GM23338 (cell line): ENCODE measurements around the gene SRSF2. TPM values are rescaled to one million over a fixed set of nuclear protein-coding genes. Genes with fewer than 3 reads are reported as not detected.

Experiments used
- ATAC-seq: fragments of 200-7000 bp; cut with Tn5 transposase; 3 replicates; pipeline ENCODE4 v1.9.1; 2020
- DNase-seq: peaks from one replicate; pipeline ENCODE4 v3.0.0-alpha.2; 2015; ENCODE audit warnings: low spot score
- H2AFZ ChIP-seq: fragments of 200-600 bp; sonication (generic); 2 replicates; pipeline ENCODE4 v1.8.0; 2016; ENCODE audit warnings: antibody characterized with exemption, mild to moderate bottlenecking, moderate library complexity
- H3F3A ChIP-seq: fragments of 200-600 bp; sonication (generic); replicated peaks from 2 replicates; pipeline ENCODE4 v1.8.0; 2017; ENCODE audit warnings: antibody characterized with exemption, mixed run types, low read depth
- H3K27ac ChIP-seq: fragments of 200-600 bp; sonication (generic); 2 replicates; pipeline ENCODE4 v1.6.1; 2016; ENCODE audit warnings: low read depth
- H3K27me3 ChIP-seq: fragments of 200-600 bp; sonication (generic); 2 replicates; pipeline ENCODE4 v1.8.0; 2016; ENCODE audit warnings: mild to moderate bottlenecking, mixed run types, moderate library complexity; ENCODE audit not compliant: insufficient read depth
- H3K36me3 ChIP-seq: fragments of 200-600 bp; sonication (generic); 2 replicates; pipeline ENCODE4 v1.8.0; 2016; ENCODE audit warnings: mild to moderate bottlenecking; ENCODE audit not compliant: insufficient read depth
- H3K4me1 ChIP-seq: fragments of 200-600 bp; sonication (generic); 2 replicates; pipeline ENCODE4 v1.8.0; 2016; ENCODE audit warnings: mild to moderate bottlenecking, moderate library complexity; ENCODE audit not compliant: insufficient read depth
- H3K4me2 ChIP-seq: fragments of 200-600 bp; sonication (generic); 2 replicates; pipeline ENCODE4 v1.7.1; 2017; ENCODE audit warnings: mixed run types
- H3K4me3 ChIP-seq: fragments of 200-600 bp; sonication (generic); 2 replicates; pipeline ENCODE4 v1.6.1; 2016; ENCODE audit warnings: mixed run types
- H3K79me2 ChIP-seq: fragments of 200-600 bp; sonication (generic); replicated peaks from 2 replicates; pipeline ENCODE4 v1.8.0; 2017; ENCODE audit warnings: mild to moderate bottlenecking; ENCODE audit not compliant: insufficient read depth
- H3K9me2 ChIP-seq: fragments of 200-600 bp; sonication (generic); 2 replicates; pipeline ENCODE4 v1.8.0; 2017; ENCODE audit not compliant: insufficient read depth
- H4K20me1 ChIP-seq: fragments of 200-600 bp; sonication (generic); replicated peaks from 2 replicates; pipeline ENCODE4 v1.8.0; 2017; ENCODE audit warnings: mild to moderate bottlenecking; ENCODE audit not compliant: insufficient read depth
- H3K27ac Mint-ChIP-seq: 2 replicates; pipeline ENCODE4 v1.8.0; 2020; ENCODE audit warnings: inconsistent platforms, mild to moderate bottlenecking, moderate library complexity, mixed read lengths
- H3K27me3 Mint-ChIP-seq: 3 replicates; pipeline ENCODE4 v1.8.0; 2022; ENCODE audit warnings: low read depth, mild to moderate bottlenecking, moderate library complexity, mixed read lengths, inconsistent platforms; ENCODE audit not compliant: insufficient read depth, poor library complexity
- H3K36me3 Mint-ChIP-seq: 3 replicates; pipeline ENCODE4 v1.8.0; 2021; ENCODE audit warnings: low read depth, mild to moderate bottlenecking, inconsistent platforms, moderate library complexity, mixed read lengths
- H3K4me1 Mint-ChIP-seq: 3 replicates; pipeline ENCODE4 v1.8.0; 2020; ENCODE audit warnings: mild to moderate bottlenecking, inconsistent platforms, mixed read lengths
- H3K4me3 Mint-ChIP-seq: 3 replicates; pipeline ENCODE4 v1.8.0; 2021; ENCODE audit warnings: moderate library complexity, mild to moderate bottlenecking, inconsistent platforms, mixed read lengths
- H3K9me3 Mint-ChIP-seq: 3 replicates; pipeline ENCODE4 v1.8.0; 2020; ENCODE audit warnings: moderate library complexity, mild to moderate bottlenecking, inconsistent platforms, mixed read lengths
- CREB1 ChIP-seq: fragments of 250-450 bp; sonication (Bioruptor Pico); IDR thresholded peaks from 2 replicates; pipeline ENCODE4 v1.5.0; 2020; ENCODE audit warnings: low read depth, mild to moderate bottlenecking, moderate library complexity
- EZH2phosphoT487 ChIP-seq: fragments of 200-600 bp; sonication (generic); IDR thresholded peaks from one replicate; pipeline ENCODE4 v1.8.1; 2018; ENCODE audit warnings: antibody characterized with exemption; ENCODE audit not compliant: unreplicated experiment
- JUNB ChIP-seq: IDR thresholded peaks from one replicate; pipeline ENCODE4 v1.6.1; 2016; ENCODE audit warnings: antibody characterized with exemption; ENCODE audit not compliant: unreplicated experiment
- POLR2AphosphoS5 ChIP-seq: IDR thresholded peaks from 2 replicates; pipeline ENCODE4 v1.6.1; 2016; ENCODE audit warnings: antibody characterized with exemption, low read depth
- STAT1 ChIP-seq: IDR thresholded peaks from one replicate; pipeline ENCODE4 v1.6.1; 2016; ENCODE audit warnings: antibody characterized with exemption; ENCODE audit not compliant: unreplicated experiment
- ZNF114 ChIP-seq: fragments of 250-450 bp; sonication (Bioruptor Pico); IDR thresholded peaks from 2 replicates; pipeline ENCODE4 v1.5.0; 2020; ENCODE audit warnings: mild to moderate bottlenecking, moderate library complexity
- ZNF331 ChIP-seq: fragments of 250-450 bp; sonication (Bioruptor Pico); IDR thresholded peaks from 2 replicates; pipeline ENCODE4 v1.5.0; 2020; ENCODE audit warnings: low read depth, mild to moderate bottlenecking, moderate library complexity
- polyA plus RNA-seq: library from polyadenylated mRNA; unstranded; fragments of >200 nt; fragmentation: Nextera tagmentation; extraction: Ambion mirVana; gene quantifications from 2 replicates; pipeline ENCODE4 v1.2.1, GENCODE V29; 2016
- total RNA-seq: library from RNA; depleted of rRNA; stranded (reverse); fragments of >200 nt; shearing (Covaris generic); gene quantifications from 2 replicates; pipeline ENCODE4 v1.2.3, GENCODE V29; 2014
- TF ChIP-seq, protein P1 (sequence below): IDR thresholded peaks from 2 replicates; pipeline ENCODE4 v1.6.1; 2016; ENCODE audit warnings: antibody characterized with exemption
- TF ChIP-seq, protein P2 (sequence below), 2 experiments: fragments of 200-600 bp in 1 of 2; sonication (generic) in 1 of 2; conservative IDR thresholded peaks; 2 replicates each; pipeline versions ENCODE4 v1.5.1 to v1.6.1; 2016 to 2017; ENCODE audit warnings: antibody characterized with exemption in 2 of 2, low read depth in 2 of 2, mild to moderate bottlenecking in 2 of 2, moderate library complexity in 1 of 2

The SRSF2 gene
- total and polyA plus RNA-seq, 2 experiments from 2014 or later = 317 to 547 TPM

DNA sequence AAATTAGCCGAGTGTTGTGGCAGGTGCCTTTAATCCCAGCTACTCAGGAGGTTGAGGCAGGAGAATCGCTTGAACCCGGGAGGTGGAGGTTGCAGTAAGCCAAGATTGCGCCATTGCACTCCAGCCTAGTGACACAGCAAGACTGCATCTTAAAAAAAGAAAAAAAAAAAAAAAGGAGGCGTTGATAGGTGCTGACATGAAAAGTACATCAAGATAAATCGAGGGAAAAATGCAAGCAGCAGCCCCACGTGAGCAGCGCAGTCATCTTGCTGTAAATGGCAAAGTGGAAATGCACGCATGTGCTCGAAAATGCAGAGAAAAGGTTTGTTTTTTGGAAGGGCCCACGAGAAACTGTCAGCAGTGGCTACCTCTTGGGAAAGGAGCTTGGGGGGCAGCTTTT lies 47.3 kb downstream of the SRSF2 start (continued):
- TF ChIP-seq, protein P1, sequence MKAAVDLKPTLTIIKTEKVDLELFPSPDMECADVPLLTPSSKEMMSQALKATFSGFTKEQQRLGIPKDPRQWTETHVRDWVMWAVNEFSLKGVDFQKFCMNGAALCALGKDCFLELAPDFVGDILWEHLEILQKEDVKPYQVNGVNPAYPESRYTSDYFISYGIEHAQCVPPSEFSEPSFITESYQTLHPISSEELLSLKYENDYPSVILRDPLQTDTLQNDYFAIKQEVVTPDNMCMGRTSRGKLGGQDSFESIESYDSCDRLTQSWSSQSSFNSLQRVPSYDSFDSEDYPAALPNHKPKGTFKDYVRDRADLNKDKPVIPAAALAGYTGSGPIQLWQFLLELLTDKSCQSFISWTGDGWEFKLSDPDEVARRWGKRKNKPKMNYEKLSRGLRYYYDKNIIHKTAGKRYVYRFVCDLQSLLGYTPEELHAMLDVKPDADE = no peak
- TF ChIP-seq ZNF114 (CRISPR knock-in tag) (no peak), ZNF331 (CRISPR knock-in tag) (no peak), STAT1 (no peak), EZH2phosphoT487 (no peak), POLR2AphosphoS5 (no peak), CREB1 (CRISPR knock-in tag) (no peak)

DNA sequence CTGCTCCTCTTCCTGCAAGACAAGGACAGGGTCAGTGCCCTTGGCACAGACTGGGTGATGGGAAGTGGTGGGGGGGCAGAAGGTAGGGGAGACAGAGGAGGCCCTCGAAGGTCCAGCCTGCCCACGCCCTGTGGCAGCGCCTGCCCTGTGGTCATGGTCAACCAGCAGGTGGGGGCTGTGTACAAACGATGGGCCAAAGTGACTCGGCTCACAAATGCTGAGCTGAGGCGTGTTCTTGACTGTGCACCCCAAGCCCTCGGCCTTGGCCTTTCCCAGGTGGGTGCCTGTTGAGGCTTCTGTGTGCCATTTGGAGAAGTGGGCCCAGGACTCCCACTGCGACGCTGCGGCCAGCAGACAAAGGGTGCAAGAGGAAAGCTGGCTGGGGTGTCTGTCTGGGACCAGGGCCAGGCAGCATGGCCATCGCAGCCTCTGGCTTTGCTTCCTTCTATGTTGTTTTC lies 48.9 kb downstream of the SRSF2 start:
- Histone ChIP-seq H3K9me2 (no peaks in the 10 kb centered on the region), H3F3A (no peaks in the 10 kb centered on the region), H3K36me3 (no peaks in the 10 kb centered on the region), H3K27me3 (no peaks in the 10 kb centered on the region), H3K4me1 (peaks cover 8% of the 10 kb centered on the region; the same call in 1 of the 2 replicates), H3K27ac (no peak overlapping the region), H2AFZ (no peak overlapping the region), H3K4me2 (no peak overlapping the region), H4K20me1 (no peaks in the 10 kb centered on the region), H3K4me3 (no peak overlapping the region), H3K79me2 (no peaks in the 10 kb centered on the region)
- Mint-ChIP-seq H3K27ac (peak overlapping the region; percentile 51), H3K4me1 (peaks cover 38% of the 10 kb centered on the region), H3K4me3 (no peak overlapping the region), H3K9me3 (no peaks in the 10 kb centered on the region), H3K36me3 (no peaks in the 10 kb centered on the region), H3K27me3 (peaks cover 6% of the 10 kb centered on the region)
- no peak for ATAC-seq
- DNase-seq = no peak
- TF ChIP-seq, protein P2, sequence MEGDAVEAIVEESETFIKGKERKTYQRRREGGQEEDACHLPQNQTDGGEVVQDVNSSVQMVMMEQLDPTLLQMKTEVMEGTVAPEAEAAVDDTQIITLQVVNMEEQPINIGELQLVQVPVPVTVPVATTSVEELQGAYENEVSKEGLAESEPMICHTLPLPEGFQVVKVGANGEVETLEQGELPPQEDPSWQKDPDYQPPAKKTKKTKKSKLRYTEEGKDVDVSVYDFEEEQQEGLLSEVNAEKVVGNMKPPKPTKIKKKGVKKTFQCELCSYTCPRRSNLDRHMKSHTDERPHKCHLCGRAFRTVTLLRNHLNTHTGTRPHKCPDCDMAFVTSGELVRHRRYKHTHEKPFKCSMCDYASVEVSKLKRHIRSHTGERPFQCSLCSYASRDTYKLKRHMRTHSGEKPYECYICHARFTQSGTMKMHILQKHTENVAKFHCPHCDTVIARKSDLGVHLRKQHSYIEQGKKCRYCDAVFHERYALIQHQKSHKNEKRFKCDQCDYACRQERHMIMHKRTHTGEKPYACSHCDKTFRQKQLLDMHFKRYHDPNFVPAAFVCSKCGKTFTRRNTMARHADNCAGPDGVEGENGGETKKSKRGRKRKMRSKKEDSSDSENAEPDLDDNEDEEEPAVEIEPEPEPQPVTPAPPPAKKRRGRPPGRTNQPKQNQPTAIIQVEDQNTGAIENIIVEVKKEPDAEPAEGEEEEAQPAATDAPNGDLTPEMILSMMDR (conservative IDR thresholded peaks at IDR 0.05; ENCODE audit: low read depth in 2 of 2) = 0 out of 4 replicates have a peak, but pooled peaks of 1 of the 2 experiments have one; percentile 11
- TF ChIP-seq EZH2phosphoT487 = no peak

DNA sequence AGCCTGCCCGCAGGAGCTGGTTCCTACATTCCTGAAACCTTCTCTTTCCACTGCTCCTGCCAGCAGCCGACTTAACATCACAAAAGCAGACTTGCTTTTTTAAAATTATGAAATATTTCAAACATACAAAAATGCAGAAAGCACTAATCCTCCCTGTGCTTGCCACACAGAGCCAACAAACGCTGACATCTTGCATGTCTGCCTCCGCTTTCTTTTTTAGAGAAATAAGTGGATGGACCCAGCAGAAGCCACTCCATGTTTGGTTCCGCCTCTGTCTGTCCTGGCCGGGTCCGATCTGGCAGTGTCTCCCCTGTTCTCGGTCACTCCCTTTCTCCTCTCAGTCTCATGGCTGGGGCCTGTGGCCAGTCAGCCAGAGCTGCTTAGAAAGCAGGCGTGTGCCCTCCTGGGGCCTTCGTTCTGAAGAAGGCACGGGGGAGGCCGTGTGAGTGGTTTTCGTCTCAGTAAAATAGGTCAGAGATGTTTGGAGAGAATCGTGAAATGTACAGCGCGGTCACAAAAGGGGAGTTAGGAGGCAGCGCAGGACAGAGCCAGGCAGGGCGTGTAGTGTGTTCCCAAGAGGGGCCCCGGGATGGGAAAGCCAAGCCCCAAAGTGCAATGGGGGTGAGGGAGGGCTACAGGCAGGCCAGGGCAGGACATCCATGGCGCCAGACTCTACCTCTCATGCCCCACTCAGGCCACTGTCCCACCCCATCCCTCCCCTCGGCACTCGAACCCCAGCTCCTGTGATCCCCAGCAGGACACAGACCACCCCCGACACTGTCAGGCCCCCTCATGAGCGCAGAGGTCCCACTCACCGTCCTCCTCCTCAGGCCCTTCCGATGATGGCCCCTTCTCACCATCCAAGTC lies 49.6 kb downstream of the SRSF2 start:
- Histone ChIP-seq H3K27ac (no peak overlapping the region), H3K9me2 (no peaks in the 10 kb centered on the region), H3K79me2 (no peaks in the 10 kb centered on the region), H3F3A (no peaks in the 10 kb centered on the region), H2AFZ (no peak overlapping the region), H3K4me1 (peaks cover 8% of the 10 kb centered on the region; the same call in 1 of the 2 replicates), H3K4me3 (no peak overlapping the region), H4K20me1 (no peaks in the 10 kb centered on the region), H3K27me3 (no peaks in the 10 kb centered on the region), H3K36me3 (no peaks in the 10 kb centered on the region), H3K4me2 (no peak overlapping the region)
- no peak for DNase-seq
- Mint-ChIP-seq H3K36me3 (no peaks in the 10 kb centered on the region), H3K27ac (no peak overlapping the region), H3K9me3 (no peaks in the 10 kb centered on the region), H3K27me3 (peaks cover 6% of the 10 kb centered on the region), H3K4me1 (peaks cover 40% of the 10 kb centered on the region), H3K4me3 (no peak overlapping the region)
- no peak for TF ChIP-seq ZNF331 (CRISPR knock-in tag)
- no peak for TF ChIP-seq JUNB
- no peak for TF ChIP-seq CREB1 (CRISPR knock-in tag)
- peak; percentile 6; the same call in 1 of the 3 replicates for ATAC-seq
